Smooth muscle cell of the brain vasculature (primary cell): ENCODE results near the gene PAQR4.
"Not testable (repeated sequence)": the region's sequence is repeated elsewhere in the genome, so short reads cannot be mapped to it uniquely, and the experiment has no call there.

ENCODE experiments used
- DNase-seq: peaks from one replicate; pipeline ENCODE4 v3.0.0-alpha.2; 2012; ENCODE audit warnings: low read depth, low spot score

PAQR4 gene

GRCh38 chr16:2943716-2944115, 25.4 kb upstream of the PAQR4 start:
- DNase-seq, result not testable (repeated sequence)

- no peak for DNase-seq
Observed at GRCh38 chr16:2946649-2947048, 22.5 kb upstream of the PAQR4 start.

DNA sequence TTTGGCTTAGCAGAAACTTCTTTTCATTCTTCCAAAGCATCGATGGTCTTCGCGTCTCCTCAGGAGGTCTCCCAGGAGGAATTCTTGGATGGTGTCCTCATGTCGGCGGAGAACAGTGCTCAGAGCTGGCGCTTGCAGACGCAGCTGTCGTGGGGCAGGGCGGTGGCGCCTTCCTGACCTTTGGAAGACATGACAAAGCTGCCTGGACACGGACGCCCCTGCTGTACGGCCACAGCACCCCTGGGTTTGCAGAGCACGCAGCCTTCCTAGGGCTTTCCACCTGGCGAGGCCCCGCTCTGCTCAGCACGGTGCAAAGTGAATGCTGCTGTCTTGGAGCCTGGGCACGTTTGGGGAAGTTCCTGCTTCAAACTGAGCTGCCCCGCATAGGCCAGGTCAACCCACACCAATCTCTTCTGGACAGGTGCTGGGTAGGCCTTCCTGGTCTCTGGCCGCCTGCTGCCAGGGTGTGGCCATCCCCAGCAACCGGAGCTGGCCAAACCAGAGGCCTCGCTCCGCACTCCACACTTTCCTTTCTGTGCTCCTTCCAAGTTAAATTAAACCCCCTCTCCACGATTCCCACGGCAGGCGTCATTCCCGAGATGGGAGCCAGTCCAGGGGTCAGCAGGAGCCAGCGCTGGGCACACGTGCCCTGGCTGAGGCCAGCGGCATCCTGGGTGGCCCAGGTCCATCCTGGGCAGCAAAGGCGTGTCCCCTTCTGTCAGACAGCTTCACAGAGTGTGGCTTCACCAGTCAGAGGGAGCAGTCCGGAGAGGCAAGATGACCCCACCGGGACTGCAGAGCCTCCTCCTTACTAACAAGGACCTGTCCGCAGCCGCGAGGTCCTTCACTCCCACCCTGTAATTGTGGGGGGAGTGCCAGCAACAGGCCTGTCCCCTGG, 20.1 kb upstream of the PAQR4 start:
- no peak for DNase-seq

DNA sequence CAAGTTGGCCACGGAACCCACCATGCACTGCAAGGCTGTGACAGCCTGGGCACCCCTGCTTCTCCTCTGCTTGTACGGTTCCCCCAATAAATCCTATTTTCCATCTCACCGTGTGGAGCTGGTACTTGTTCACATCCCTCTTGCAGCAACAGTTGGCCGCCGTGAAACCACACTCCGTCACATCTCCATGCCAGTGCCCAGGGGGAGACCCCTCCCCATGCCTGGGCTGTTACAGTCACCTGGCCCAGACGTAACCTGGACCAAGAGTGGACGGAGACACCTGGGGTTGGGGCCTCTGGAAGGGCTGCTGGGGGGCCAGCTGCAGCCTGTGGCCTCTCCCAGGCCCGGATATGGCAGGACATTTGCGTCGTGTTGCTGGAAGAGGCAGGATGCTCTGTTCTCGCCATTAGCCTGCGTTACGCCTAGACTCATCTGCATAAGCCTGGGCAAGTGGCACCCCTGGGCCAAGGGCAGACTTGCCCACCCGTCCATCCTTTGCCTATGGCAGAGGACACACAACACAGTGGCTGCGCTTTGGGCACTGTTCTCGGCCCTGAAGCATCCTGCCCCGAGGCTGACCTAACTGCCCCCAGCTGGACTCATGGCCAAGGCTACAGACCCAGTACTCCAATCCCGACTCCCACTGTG, 19.3 kb upstream of the PAQR4 start:
- no peak for DNase-seq

- no peak for DNase-seq
Observed at GRCh38 chr16:2950353-2950724, 18.8 kb upstream of the PAQR4 start.

DNA sequence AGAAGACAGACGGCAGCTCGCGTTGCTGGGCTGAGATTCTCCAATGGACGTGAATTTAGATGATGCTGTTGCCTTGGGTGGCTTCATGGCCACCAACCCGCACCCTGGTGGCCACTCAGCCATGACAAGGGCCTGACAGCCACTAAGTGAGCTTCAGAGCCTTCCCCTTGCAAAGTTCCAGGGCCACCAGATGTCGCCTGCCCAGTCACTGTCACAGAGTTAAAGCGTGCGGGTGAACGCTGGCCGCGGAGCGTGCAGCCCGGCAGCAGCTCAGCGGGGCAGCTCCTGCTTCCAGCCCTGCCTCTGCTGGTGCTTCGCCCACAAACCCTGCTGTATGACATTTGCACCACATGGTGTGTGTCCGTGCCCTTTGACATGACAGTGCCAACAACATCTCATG, 18.4 kb upstream of the PAQR4 start:
- no peak for DNase-seq

DNA sequence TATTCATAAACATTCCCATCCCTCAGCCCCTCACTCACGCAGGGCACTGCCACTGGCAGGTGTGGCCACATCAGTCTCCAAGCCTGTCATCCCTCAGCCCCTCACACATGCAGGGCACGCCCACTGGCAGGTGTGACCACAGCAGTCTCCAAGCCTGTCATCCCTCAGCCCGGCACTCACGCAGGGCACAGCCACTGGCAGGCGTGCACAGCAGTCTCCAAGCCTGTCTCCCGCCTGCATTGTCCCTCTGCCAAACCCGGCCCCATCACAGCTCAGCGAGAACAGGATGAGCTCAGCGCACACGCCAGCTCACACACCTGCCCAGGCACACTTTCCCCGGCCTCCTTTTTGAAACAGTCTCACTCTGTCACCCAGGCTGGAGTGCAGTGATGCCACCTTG, 16.5 kb upstream of the PAQR4 start:
- no peak for DNase-seq

- DNase-seq, result no peak
Observed at GRCh38 chr16:2953706-2954627, 15.2 kb upstream of the PAQR4 start.

- DNase-seq, result no peak
Observed at GRCh38 chr16:2954656-2955381, 14.3 kb upstream of the PAQR4 start.

- no peak for DNase-seq
Observed at GRCh38 chr16:2955438-2955778, 13.7 kb upstream of the PAQR4 start.

GRCh38 chr16:2955779-2956578, 13.2 kb upstream of the PAQR4 start:
- no peak for DNase-seq

DNA sequence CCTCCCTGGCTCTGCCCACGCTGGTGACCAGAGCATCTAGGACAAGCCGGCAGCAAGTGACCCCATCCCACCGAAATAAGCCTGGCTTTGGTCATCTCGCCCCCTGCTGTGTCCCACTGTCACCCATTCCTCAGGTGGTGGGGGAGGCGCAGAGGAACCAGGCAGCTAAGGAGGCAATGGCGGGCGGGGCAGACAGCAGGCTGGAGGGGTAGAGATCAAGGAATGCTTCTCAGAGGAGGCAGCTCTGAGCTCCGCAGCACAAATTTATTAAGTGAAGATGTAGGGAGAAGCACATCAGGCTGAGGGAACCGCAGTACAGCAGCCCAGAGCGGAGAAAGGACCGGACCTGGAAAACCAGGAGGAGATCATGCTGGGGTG, 12.6 kb upstream of the PAQR4 start:
- no peak for DNase-seq

- DNase-seq, result no peak
Observed at GRCh38 chr16:2959206-2959605, 9.9 kb upstream of the PAQR4 start.

GRCh38 chr16:2960183-2961010, 8.8 kb upstream of the PAQR4 start:
- DNase-seq, result no peak

GRCh38 chr16:2962334-2963073, 6.6 kb upstream of the PAQR4 start:
- DNase-seq, result no peak

GRCh38 chr16:2963074-2963722, 6.0 kb upstream of the PAQR4 start:
- DNase-seq, result no peak

DNA sequence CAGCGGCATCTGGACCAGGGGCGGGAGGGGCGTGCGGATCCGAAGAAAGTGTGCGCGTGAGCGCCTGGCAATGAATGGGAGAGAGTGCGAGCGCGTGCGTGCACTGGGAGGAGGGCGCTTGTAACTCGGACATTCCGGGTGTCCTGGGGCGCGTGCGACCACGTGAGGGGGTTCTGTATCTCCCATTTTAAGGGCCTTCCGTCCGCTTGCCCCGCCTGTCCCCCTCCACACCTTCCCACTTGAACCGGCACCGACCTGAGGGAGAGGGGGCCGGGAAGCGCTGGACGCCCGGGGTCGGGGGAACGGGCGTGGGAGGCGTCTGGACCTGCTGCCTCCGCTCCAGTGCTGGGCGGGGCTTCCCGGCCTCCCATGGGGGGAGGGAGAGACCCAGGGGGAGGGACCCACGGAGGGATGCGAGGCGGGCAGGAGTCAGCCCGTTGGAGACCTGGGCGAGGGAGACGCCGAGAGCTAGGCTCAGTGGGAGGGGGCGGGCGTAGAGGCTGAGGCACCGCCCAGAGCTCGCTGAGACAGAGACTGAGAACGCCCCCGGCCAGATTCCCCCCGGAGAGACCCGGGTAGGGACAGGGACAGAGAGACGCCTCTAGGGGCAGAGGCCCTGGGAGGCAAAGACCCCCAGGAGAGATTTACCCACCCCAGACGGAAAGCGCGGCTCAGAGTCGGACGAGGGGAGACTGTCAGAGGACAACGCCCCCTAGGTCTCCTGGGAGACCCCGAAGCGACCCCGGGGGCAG, 5.2 kb upstream of the PAQR4 start, which contains the start of gene KREMEN2:
KREMEN2 (plus strand) TSS at position 553 of the 752 bp plus-strand sequence. CDS start 246 bp downstream, outside the sequence.
- DNase-seq, result no peak
